Activated CD4-positive, alpha-beta memory T cell treated with anti-CD3 and anti-CD28 coated beads for 36 hours (primary cell): ENCODE data around the gene POU2AF2. TPM values are rescaled to one million over a fixed set of nuclear protein-coding genes. Genes with fewer than 3 reads are reported as not detected.
"Not testable (repeated sequence)": the region's sequence is repeated elsewhere in the genome, so short reads cannot be mapped to it uniquely, and the experiment has no call there.

ENCODE experiments used
- CTCF ChIA-PET: fragments of 350-600 bp; sonication (Branson Sonifier 250); formaldehyde crosslinking; loops from one replicate; lab custom pipeline; 2021; ENCODE audit warnings: antibody characterized with exemption, inconsistent platforms; lab: Charles Lee
- POLR2A ChIA-PET: fragments of 350-600 bp; sonication (Branson Sonifier 250); formaldehyde crosslinking; loops from one replicate; lab custom pipeline; 2021; ENCODE audit warnings: antibody characterized with exemption; lab: Charles Lee
- DNase-seq: peaks from one replicate; pipeline ENCODE4 v3.0.0-alpha.2; 2020
- H3K27ac Mint-ChIP-seq: one replicate; pipeline ENCODE4 v1.8.0; 2021; ENCODE audit warnings: mixed read lengths
- H3K27me3 Mint-ChIP-seq: one replicate; pipeline ENCODE4 v1.8.0; 2021; ENCODE audit warnings: mixed read lengths
- H3K36me3 Mint-ChIP-seq: one replicate; pipeline ENCODE4 v1.8.0; 2021; ENCODE audit warnings: mixed read lengths
- H3K4me1 Mint-ChIP-seq: one replicate; pipeline ENCODE4 v1.8.0; 2021; ENCODE audit warnings: low read depth, mixed read lengths
- H3K4me3 Mint-ChIP-seq: one replicate; pipeline ENCODE4 v1.8.0; 2021; ENCODE audit warnings: mild to moderate bottlenecking, mixed read lengths
- H3K9me3 Mint-ChIP-seq: one replicate; pipeline ENCODE4 v1.8.0; 2021; ENCODE audit warnings: mixed read lengths
- intact Hi-C: fragments of 100-400 bp; cut with micrococcal nuclease; formaldehyde crosslinking; loops from one replicate; pipeline ENCODE4 v1.15.1; 2023
- total RNA-seq, 2 experiments: library from RNA; stranded (reverse); gene quantifications; one replicate each; pipeline ENCODE4 v1.2.3, GENCODE V29; 2021

POU2AF2 gene
- total RNA-seq, 2 experiments from 2014 or later = not detected

DNA sequence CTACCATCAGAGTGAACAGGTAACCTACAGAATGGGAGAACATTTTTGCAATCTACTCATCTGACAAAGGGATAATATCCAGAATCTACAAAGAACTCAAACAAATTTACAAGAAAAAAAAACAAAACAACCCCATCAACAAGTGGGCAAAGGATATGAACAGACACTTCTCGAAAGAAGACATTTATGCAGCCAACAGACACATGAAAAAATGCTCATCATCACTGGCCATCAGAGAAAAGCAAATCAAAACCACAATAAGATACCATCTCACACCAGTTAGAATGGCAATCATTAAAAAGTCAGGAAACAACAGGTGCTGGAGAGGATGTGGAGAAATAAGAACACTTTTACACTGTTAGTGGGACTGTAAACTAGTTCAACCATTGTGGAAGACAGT is 46.9 kb downstream of the POU2AF2 start:
- H3K27me3 Mint-ChIP-seq, H3K4me3 Mint-ChIP-seq, intact Hi-C loops, H3K4me1 Mint-ChIP-seq, H3K27ac Mint-ChIP-seq, POLR2A ChIA-PET, DNase-seq, H3K36me3 Mint-ChIP-seq, H3K9me3 Mint-ChIP-seq: not testable (repeated sequence)
- CTCF ChIA-PET = interaction anchor here (1.5 kb wide), 1 partner anchor 9 kb away, joined by 9 read pairs; no protein-coding TSS in a partner anchor

DNA sequence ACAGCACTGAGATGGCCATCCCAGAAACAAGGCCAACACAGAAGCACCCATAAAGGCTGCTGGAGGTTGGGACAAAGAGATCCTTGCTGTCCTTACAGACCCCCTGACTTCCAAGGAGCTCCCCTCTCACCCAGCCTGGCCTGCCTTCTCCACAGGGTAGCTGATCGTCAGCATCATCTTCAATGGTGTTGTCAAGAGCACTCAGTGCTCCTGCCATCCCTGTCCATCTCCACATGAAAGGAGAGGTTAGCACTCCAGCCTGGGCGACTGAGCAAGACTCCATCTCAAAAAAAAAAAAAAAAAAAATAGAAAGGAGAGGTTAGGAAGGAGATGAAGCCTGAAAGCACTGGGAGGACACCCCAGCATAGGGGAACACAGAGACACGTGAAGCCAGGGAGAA is 50.7 kb downstream of the POU2AF2 start:
- peaks cover 24% of the 10 kb centered on the region for H3K27me3 Mint-ChIP-seq
- ChIA-PET CTCF (interaction anchor here (1.5 kb wide), 1 partner anchor 14 kb away, joined by 6 read pairs; no protein-coding TSS in a partner anchor), POLR2A (no interaction called here)
- no peaks in the 10 kb centered on the region for H3K36me3 Mint-ChIP-seq
- H3K4me1 Mint-ChIP-seq = peaks cover 2% of the 10 kb centered on the region
- H3K9me3 Mint-ChIP-seq = no peaks in the 10 kb centered on the region
- DNase-seq = no peak
- intact Hi-C loops = no loop called here
- H3K27ac Mint-ChIP-seq = no peak overlapping the region
- no peak overlapping the region for H3K4me3 Mint-ChIP-seq

DNA sequence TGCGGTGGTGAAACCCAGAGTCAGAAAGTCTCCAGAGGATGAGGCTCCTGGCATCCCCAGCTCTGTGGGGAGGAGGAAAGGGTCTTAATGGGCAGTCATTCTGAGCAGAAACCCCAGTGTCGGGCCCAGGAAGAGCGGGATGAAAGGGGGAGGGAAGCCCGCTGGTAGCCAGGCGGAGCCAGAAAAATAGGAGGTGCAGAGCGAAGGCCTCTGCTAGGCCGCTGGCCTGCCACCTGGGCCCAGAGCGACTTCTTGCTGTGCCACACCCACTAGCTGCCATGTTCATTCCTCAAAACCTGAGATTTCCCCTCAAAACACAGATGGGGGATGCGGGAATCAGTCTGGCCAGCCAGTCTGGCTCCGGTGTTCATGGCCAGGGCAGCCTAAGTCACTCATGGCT is 52.2 kb downstream of the POU2AF2 start:
- intact Hi-C loops = no loop called here
- no peak for DNase-seq
- Mint-ChIP-seq H3K4me3 (no peak overlapping the region), H3K9me3 (no peaks in the 10 kb centered on the region), H3K4me1 (peaks cover 2% of the 10 kb centered on the region), H3K36me3 (no peaks in the 10 kb centered on the region), H3K27ac (no peak overlapping the region), H3K27me3 (peaks cover 25% of the 10 kb centered on the region)
- ChIA-PET CTCF (interaction anchor here (0.9 kb wide), 1 partner anchor 16 kb away, joined by 5 read pairs; no protein-coding TSS in a partner anchor), POLR2A (no interaction called here)

DNA sequence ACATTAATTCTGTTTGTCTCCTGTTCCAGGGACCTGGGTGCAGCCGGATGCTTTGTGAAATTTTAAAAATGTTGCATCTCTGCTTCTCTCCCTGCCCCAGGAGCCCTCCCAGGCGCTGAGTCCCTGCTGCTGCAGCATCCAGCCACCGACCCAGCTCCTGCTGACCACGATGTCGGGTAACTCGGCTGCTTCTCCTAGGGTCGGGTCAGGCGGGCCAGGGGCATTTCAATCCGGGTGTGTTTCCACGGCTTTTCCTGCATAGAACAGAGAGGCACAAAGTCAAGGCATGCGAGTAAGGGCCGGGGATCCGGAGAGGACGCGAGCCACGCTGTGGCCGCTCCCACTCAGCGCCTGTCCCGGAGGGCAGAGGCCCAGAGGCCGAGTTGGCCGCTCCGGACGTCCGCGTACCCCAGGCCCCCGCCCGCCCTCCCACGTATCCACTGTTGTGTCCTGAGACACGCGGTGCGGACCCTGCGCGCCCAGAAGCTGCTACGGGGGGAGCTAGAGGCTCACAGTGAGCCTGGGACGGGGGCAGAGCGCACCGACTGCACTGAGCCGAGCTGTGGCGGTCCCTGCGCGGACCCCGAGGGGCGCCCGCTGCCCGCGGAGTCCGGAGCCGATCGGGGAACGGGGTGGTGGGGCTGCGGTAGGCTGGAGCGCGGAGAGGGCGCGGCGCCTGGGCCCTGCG is 53.0 kb downstream of the POU2AF2 start, which contains the start of gene POU2AF3:
Gene POU2AF3, plus strand, starts transcription at position 134 of the 688 bp plus-strand sequence. Its CDS starts 36 bp downstream, at position 170.
- ChIA-PET POLR2A (no interaction called here), CTCF (interaction anchor here (0.6 to 1.3 kb wide), 4 partner anchors 8 to 124 kb away, joined by 3 to 5 read pairs (median 3); no protein-coding TSS in a partner anchor)
- no peak for DNase-seq
- no peaks in the 10 kb centered on the region for H3K36me3 Mint-ChIP-seq
- H3K4me1 Mint-ChIP-seq = peaks cover 2% of the 10 kb centered on the region
- intact Hi-C loops = no loop called here
- H3K27me3 Mint-ChIP-seq = peaks cover 25% of the 10 kb centered on the region
- no peak within 1 kb of the TSS for H3K27ac Mint-ChIP-seq
- no peaks in the 10 kb centered on the region for H3K9me3 Mint-ChIP-seq
- H3K4me3 Mint-ChIP-seq = peak within 1 kb of the TSS; percentile 24

DNA sequence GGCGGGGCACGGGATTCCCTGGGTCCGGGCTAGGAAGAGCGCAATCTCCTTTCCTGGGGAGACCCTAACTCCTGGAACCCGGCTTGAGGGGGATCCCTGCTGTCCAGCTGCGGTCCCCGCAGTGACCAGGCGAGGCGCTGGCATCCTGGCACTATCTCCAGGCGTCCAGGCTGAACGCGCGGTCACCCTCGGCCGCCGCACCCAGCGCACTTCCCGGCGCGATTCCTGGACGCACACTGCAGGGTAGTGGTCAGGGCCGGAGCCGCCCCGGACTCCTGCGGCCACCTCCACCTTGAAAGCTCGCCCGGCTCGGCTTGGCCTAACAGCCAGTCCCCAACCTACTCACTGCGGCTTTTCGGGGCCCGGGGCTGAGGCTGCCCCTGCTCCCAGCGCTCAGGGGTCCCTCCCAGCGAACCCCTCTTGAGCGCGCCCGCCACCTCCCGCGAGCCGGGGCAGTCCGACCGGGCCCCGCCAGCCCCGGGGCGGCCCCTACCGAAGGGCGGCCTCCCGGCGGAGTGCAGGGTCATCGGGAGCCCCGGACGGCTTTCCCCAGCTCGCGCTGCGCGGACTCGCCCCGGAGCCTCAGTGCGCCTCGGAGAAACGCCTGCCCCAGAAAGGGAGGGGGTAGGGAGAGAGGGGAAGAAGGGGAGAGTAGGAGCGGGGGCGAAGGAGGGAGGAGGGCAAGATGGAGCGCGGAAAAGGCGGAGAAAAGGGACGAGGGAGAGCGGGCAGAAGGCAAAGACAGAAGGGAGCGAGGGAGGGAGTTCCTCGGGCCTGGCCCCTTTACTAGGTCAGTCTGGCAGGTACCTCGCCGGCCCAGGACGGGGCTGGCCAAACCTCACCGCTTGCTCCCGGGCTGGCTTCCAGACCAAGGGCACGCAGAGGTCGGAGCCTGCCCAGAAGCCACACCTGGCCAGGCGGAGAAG is 53.8 kb downstream of the POU2AF2 start:
- CTCF ChIA-PET = interaction anchor here (1.2 to 1.3 kb wide), 2 partner anchors 9 to 123 kb away, joined by 3 read pairs; no protein-coding TSS in a partner anchor
- Mint-ChIP-seq H3K4me1 (peaks cover 2% of the 10 kb centered on the region), H3K9me3 (no peaks in the 10 kb centered on the region), H3K27ac (no peak overlapping the region), H3K36me3 (no peaks in the 10 kb centered on the region), H3K27me3 (peaks cover 25% of the 10 kb centered on the region), H3K4me3 (no peak overlapping the region)
- POLR2A ChIA-PET = no interaction called here
- intact Hi-C loops = no loop called here
- DNase-seq = no peak

DNA sequence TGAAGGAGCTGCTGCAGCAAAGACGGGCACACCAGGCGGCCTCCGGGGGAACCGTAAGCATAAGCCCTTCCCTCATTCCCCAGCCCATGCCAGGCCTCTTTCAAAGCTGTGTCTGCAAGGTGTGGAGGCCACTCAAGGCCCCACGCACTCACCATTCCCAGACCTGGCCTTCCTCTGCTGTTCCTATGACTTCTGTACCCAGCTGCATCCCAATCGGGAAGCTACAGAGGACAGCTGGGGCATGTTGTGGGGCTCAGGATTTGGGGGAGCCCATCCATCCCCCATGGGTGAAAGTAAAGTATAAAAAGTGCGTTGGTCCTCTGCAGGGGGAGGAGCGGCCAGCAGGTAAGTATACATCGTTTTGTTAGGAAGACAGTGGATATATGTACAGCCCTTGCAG is 55.0 kb downstream of the POU2AF2 start:
- Mint-ChIP-seq H3K27ac (no peak overlapping the region), H3K9me3 (no peaks in the 10 kb centered on the region), H3K4me3 (no peak overlapping the region), H3K36me3 (no peaks in the 10 kb centered on the region), H3K4me1 (peaks cover 2% of the 10 kb centered on the region), H3K27me3 (peaks cover 31% of the 10 kb centered on the region)
- CTCF ChIA-PET = interaction anchor here (1.0 kb wide), 1 partner anchor 18 kb away, joined by 4 read pairs; no protein-coding TSS in a partner anchor
- POLR2A ChIA-PET = no interaction called here
- no peak for DNase-seq
- intact Hi-C loops = no loop called here

DNA sequence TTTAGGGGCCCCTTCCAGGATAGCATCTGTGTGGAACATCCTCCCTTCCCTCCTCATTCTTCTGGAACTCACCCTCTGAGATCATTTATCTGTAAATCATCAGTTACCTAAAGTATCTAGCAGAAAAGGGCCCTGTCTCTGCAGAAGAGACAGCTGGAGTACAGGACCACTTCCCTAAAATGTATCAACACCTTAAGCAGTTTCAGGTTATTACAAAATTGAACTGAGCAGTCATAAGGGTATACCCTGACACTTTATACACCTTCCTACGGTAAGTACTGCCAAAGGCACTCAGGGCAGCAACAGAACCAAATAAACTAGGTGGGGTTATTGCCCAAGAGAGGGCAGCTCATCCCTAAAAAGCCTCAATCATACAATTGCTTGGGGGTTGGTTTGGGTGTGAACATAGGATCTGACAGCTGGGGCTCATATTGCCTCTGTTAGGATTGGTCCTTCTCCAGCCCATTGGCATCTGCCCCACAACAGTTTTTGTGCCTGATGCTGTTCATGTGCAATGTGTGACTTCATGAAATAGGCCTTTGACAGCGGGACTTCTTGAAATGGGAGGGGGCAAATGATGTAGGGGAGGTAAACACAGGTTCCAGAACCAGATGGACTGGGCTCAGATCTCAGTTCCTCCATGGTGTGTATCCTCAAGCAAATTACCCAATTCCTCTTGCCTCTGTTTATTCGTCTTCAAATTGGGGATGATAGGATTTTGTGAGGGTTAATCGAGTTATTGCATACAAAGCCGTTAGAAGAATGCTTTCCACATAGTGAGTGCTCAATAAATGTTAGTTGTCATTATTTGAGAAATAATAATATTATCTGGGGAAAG is 55.7 kb downstream of the POU2AF2 start:
- H3K36me3 Mint-ChIP-seq = no peaks in the 10 kb centered on the region
- no peaks in the 10 kb centered on the region for H3K9me3 Mint-ChIP-seq
- no peak overlapping the region for H3K4me3 Mint-ChIP-seq
- CTCF ChIA-PET = interaction anchor here (1.0 to 1.2 kb wide), 2 partner anchors 19 to 122 kb away, joined by 3 to 4 read pairs; no protein-coding TSS in a partner anchor
- POLR2A ChIA-PET = no interaction called here
- no peak for DNase-seq
- intact Hi-C loops = no loop called here
- no peak overlapping the region for H3K27ac Mint-ChIP-seq
- H3K4me1 Mint-ChIP-seq = peaks cover 2% of the 10 kb centered on the region
- peaks cover 33% of the 10 kb centered on the region for H3K27me3 Mint-ChIP-seq

DNA sequence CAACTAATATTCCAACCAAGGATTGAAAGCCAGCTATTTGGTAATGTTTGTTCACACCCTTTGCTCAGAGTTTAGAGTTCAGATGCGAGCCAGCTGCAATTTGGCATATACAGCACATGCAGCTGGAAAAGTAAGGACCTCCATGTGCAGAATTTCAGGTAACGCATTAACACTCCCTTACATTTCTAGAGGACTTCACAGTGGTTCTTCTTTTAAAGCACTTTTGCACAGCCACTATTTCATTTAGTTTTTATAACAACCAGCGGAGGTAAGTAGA is 56.3 kb downstream of the POU2AF2 start:
- ChIA-PET CTCF (interaction anchor here (1.2 kb wide), 1 partner anchor 121 kb away, joined by 3 read pairs; no protein-coding TSS in a partner anchor), POLR2A (no interaction called here)
- peaks cover 33% of the 10 kb centered on the region for H3K27me3 Mint-ChIP-seq

DNA sequence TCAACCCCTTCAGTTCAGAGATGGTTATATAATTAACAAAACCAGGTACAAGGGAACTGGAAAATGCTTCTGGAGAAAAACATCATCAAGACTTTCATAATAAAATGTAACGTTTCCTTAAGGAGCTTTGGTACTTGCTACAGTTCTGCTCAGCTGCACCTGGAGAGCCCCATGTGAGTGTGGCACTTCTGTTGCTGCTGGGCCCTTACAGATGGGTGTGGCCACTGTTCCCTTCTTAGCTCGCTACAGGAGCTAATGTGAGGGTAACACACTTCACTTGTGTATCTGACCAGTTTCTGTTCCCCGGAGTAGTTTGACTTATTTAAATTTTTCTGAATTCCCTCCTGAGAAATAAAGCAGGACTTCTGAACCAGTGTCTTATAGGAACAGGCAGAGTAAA is 56.8 kb downstream of the POU2AF2 start:
- Mint-ChIP-seq H3K9me3 (no peaks in the 10 kb centered on the region), H3K4me1 (peaks cover 2% of the 10 kb centered on the region), H3K4me3 (no peak overlapping the region), H3K36me3 (no peaks in the 10 kb centered on the region), H3K27ac (no peak overlapping the region), H3K27me3 (peaks cover 31% of the 10 kb centered on the region)
- ChIA-PET POLR2A (no interaction called here), CTCF (interaction anchor here (1.2 kb wide), 1 partner anchor 121 kb away, joined by 3 read pairs; no protein-coding TSS in a partner anchor)
- intact Hi-C loops = no loop called here
- DNase-seq = no peak

More for the DNA sequence above, 56.3 kb downstream of the POU2AF2 start:
- intact Hi-C loops = no loop called here
- DNase-seq = no peak
- H3K4me3 Mint-ChIP-seq = no peak overlapping the region
- H3K27ac Mint-ChIP-seq = no peak overlapping the region
- H3K4me1 Mint-ChIP-seq = peaks cover 2% of the 10 kb centered on the region
- no peaks in the 10 kb centered on the region for H3K9me3 Mint-ChIP-seq
- H3K36me3 Mint-ChIP-seq = no peaks in the 10 kb centered on the region

DNA sequence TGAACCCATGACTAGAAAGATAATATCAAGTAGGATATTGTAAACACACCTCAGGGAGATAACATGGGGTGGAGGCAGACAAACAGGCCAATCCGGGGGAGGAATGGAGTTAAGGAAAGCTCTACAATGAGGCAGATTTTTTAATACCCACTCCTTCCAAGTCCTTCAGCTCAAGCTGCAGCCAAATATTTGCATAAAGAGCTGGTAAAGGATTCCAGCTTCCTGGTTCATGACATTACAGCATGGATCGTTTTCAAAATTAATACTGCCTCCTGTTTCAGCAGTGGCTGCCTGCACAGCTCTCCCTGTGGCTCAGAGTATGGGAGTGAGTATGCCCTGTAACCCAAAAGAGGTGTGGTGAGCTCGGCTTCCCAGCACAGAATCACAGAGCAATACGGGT is 57.9 kb downstream of the POU2AF2 start:
- no peak overlapping the region for H3K27ac Mint-ChIP-seq
- no peak for DNase-seq
- POLR2A ChIA-PET = no interaction called here
- no peaks in the 10 kb centered on the region for H3K9me3 Mint-ChIP-seq
- no peak overlapping the region for H3K4me3 Mint-ChIP-seq
- H3K27me3 Mint-ChIP-seq = peaks cover 33% of the 10 kb centered on the region
- H3K4me1 Mint-ChIP-seq = no peaks in the 10 kb centered on the region
- H3K36me3 Mint-ChIP-seq = no peaks in the 10 kb centered on the region
- CTCF ChIA-PET = interaction anchor here (1.0 kb wide), 2 partner anchors 21 to 228 kb away, joined by 3 to 5 read pairs; no protein-coding TSS in a partner anchor
- intact Hi-C loops = no loop called here

DNA sequence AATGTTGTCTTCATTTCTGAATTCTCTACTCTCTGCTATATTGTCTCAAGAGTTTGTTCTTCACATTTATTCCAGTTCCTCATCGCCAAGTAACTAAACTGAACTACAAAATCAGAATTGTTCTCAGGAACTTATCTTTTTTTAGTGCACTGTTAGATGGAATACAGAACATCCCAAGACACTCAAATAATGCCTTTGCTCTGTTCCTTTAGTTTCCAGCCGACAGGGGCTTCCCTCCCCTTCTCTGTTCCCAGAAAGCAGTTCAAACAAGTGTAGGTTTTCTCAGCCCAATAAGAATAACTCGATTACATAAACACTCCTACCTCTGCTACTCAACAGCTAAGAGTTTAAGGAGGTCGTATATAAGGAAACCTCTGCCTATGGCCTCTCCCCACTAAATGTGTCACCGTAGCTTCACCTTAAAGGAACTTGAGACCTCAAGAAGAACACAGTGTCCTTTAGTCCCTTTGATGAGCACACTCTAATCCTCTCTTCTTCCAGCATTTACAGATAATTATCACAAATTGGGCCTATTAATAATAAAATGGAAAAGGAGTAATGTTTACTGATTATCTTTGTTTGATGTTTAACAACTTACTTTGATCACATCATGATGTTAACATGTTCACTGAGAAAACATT is 59.8 kb downstream of the POU2AF2 start:
- no peaks in the 10 kb centered on the region for H3K4me1 Mint-ChIP-seq
- intact Hi-C loops = no loop called here
- no peaks in the 10 kb centered on the region for H3K9me3 Mint-ChIP-seq
- no peak overlapping the region for H3K4me3 Mint-ChIP-seq
- CTCF ChIA-PET = interaction anchor here (1.3 kb wide), 1 partner anchor 119 kb away, joined by 4 read pairs; no protein-coding TSS in a partner anchor
- H3K36me3 Mint-ChIP-seq = no peaks in the 10 kb centered on the region
- no peak overlapping the region for H3K27ac Mint-ChIP-seq
- H3K27me3 Mint-ChIP-seq = peaks cover 33% of the 10 kb centered on the region
- POLR2A ChIA-PET = no interaction called here
- no peak for DNase-seq
